Mesothelial cell of epicardium (in vitro differentiated cells): Measurements from ENCODE around the gene RPS5. TPM values are rescaled to one million over a fixed set of nuclear protein-coding genes. Genes with fewer than 3 reads are reported as not detected.
"Not testable (repeated sequence)": the region's sequence is repeated elsewhere in the genome, so short reads cannot be mapped to it uniquely, and the experiment has no call there.

Source experiments
- DNase-seq, 2 experiments: peaks; one replicate each; pipeline ENCODE4 v3.0.0; 2021; ENCODE audit warnings: low spot score in 2 of 2; ENCODE audit not compliant: unreplicated experiment in 2 of 2
- H3K27ac Mint-ChIP-seq: 2 replicates; pipeline ENCODE4 v1.8.0; 2021; ENCODE audit warnings: mixed read lengths
- H3K27me3 Mint-ChIP-seq: 2 replicates; pipeline ENCODE4 v1.8.0; 2021; ENCODE audit warnings: low read depth, mixed read lengths
- H3K36me3 Mint-ChIP-seq: 2 replicates; pipeline ENCODE4 v1.8.0; 2021; ENCODE audit warnings: mixed read lengths
- H3K4me1 Mint-ChIP-seq: 2 replicates; pipeline ENCODE4 v1.8.0; 2021; ENCODE audit warnings: mixed read lengths
- H3K4me3 Mint-ChIP-seq: 2 replicates; pipeline ENCODE4 v1.8.0; 2021; ENCODE audit warnings: mild to moderate bottlenecking, moderate library complexity, mixed read lengths
- H3K9me3 Mint-ChIP-seq: 2 replicates; pipeline ENCODE4 v1.8.0; 2021; ENCODE audit warnings: mixed read lengths
- CTCF ChIP-seq: fragments of 200-600 bp; sonication (generic); IDR thresholded peaks from one replicate; pipeline ENCODE4 v1.5.0; 2021; ENCODE audit warnings: antibody characterized with exemption; ENCODE audit not compliant: unreplicated experiment
- total RNA-seq: library from RNA; stranded (reverse); gene quantifications from 3 replicates; pipeline ENCODE4 v1.2.1, GENCODE V29; 2021

The RPS5 gene
- 985 to 1,018 TPM (median 1,016 TPM) in 3 replicates for total RNA-seq

- H3K27ac Mint-ChIP-seq = peak within 1 kb of the TSS; percentile 98
- peaks cover 14% of the 10 kb centered on the region for H3K36me3 Mint-ChIP-seq
- peaks cover 24% of the 10 kb centered on the region for H3K4me1 Mint-ChIP-seq
- H3K4me3 Mint-ChIP-seq = peak within 1 kb of the TSS; percentile 96
- no peak for TF ChIP-seq CTCF
- H3K27me3 Mint-ChIP-seq = no peaks in the 10 kb centered on the region
- no peaks in the 10 kb centered on the region for H3K9me3 Mint-ChIP-seq
- peak; percentile 82 to 91 for DNase-seq
Measured at GRCh38 chr19:58386576-58387337, at the start of gene RPS5. Gene RPS5, plus strand, starts transcription at chr19:58387269. Its CDS starts 869 bp downstream, at chr19:58388138.

GRCh38 chr19:58338336-58338735, 48.7 kb upstream of the RPS5 start:
- no peak for DNase-seq
- H3K36me3 Mint-ChIP-seq = peaks cover 36% of the 10 kb centered on the region
- peaks cover 2% of the 10 kb centered on the region for H3K9me3 Mint-ChIP-seq
- H3K4me1 Mint-ChIP-seq = no peaks in the 10 kb centered on the region
- no peak overlapping the region for H3K27ac Mint-ChIP-seq
- H3K27me3 Mint-ChIP-seq = no peaks in the 10 kb centered on the region
- no peak for TF ChIP-seq CTCF
- H3K4me3 Mint-ChIP-seq = no peak overlapping the region

- H3K4me3 Mint-ChIP-seq = no peak overlapping the region
- DNase-seq = no peak
- H3K27ac Mint-ChIP-seq = no peak overlapping the region
- peaks cover 36% of the 10 kb centered on the region for H3K36me3 Mint-ChIP-seq
- no peak for TF ChIP-seq CTCF
- peaks cover 2% of the 10 kb centered on the region for H3K9me3 Mint-ChIP-seq
- no peaks in the 10 kb centered on the region for H3K27me3 Mint-ChIP-seq
- no peaks in the 10 kb centered on the region for H3K4me1 Mint-ChIP-seq
Measured at GRCh38 chr19:58338825-58339558, 48.1 kb upstream of the RPS5 start.

- no peaks in the 10 kb centered on the region for H3K9me3 Mint-ChIP-seq
- H3K36me3 Mint-ChIP-seq = peaks cover 13% of the 10 kb centered on the region
- peaks cover 16% of the 10 kb centered on the region for H3K4me1 Mint-ChIP-seq
- peaks cover 31% of the 10 kb centered on the region for H3K27me3 Mint-ChIP-seq
- H3K4me3 Mint-ChIP-seq = peak overlapping the region; percentile 76
- no peak for TF ChIP-seq CTCF
- DNase-seq = no peak
- no peak overlapping the region for H3K27ac Mint-ChIP-seq
Measured at GRCh38 chr19:58345558-58345957, 41.5 kb upstream of the RPS5 start.

GRCh38 chr19:58346961-58347929, 39.8 kb upstream of the RPS5 start:
- peaks cover 31% of the 10 kb centered on the region for H3K27me3 Mint-ChIP-seq
- H3K27ac Mint-ChIP-seq = peak overlapping the region; percentile 53
- H3K36me3 Mint-ChIP-seq = peaks cover 8% of the 10 kb centered on the region
- no peaks in the 10 kb centered on the region for H3K9me3 Mint-ChIP-seq
- no peak for TF ChIP-seq CTCF
- H3K4me3 Mint-ChIP-seq = peak overlapping the region; percentile 90
- peaks cover 16% of the 10 kb centered on the region for H3K4me1 Mint-ChIP-seq
- peak; percentile 56 to 79 for DNase-seq

- Mint-ChIP-seq H3K4me1 (peaks cover 16% of the 10 kb centered on the region), H3K27me3 (peaks cover 31% of the 10 kb centered on the region)
Measured at GRCh38 chr19:58348080-58348479, 39.0 kb upstream of the RPS5 start.

More at GRCh38 chr19:58348080-58348479, 39.0 kb upstream of the RPS5 start:
- not testable (repeated sequence) for H3K36me3 Mint-ChIP-seq, H3K9me3 Mint-ChIP-seq, H3K27ac Mint-ChIP-seq, DNase-seq
- H3K4me3 Mint-ChIP-seq = peak overlapping the region; percentile 90
